ENCODE measurements around the gene MAP3K4. TPM values are rescaled to one million over a fixed set of nuclear protein-coding genes. Genes with fewer than 3 reads are reported as not detected.

MAP3K4 gene
- total and polyA plus RNA-seq, 2 of the 8 experiments (the other 6 are each of a cell fraction or from before 2014, with no cell fraction given): 16.6 to 51.6 TPM

DNA sequence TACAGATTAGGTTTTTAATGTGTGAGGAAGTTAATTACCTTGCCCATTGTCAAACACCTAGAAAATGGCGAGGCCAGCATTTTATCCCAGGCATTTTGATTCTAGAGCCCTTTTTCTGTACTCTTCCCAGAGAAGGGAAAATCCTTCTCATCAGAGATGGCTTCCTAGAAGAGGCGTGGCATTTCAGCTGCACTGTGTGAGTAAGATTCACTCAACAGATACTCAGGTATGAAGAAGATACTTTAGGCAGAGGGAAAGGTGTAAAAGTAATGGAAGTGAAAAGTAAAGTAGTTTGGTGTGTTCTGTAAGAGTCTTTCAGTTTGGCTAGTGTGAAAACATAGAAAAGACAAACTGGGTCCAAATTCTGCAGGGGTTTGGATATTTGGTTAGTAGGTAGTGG is 113.8 kb downstream of the MAP3K4 start (continued):
- TF ChIP-seq, protein P1, sequence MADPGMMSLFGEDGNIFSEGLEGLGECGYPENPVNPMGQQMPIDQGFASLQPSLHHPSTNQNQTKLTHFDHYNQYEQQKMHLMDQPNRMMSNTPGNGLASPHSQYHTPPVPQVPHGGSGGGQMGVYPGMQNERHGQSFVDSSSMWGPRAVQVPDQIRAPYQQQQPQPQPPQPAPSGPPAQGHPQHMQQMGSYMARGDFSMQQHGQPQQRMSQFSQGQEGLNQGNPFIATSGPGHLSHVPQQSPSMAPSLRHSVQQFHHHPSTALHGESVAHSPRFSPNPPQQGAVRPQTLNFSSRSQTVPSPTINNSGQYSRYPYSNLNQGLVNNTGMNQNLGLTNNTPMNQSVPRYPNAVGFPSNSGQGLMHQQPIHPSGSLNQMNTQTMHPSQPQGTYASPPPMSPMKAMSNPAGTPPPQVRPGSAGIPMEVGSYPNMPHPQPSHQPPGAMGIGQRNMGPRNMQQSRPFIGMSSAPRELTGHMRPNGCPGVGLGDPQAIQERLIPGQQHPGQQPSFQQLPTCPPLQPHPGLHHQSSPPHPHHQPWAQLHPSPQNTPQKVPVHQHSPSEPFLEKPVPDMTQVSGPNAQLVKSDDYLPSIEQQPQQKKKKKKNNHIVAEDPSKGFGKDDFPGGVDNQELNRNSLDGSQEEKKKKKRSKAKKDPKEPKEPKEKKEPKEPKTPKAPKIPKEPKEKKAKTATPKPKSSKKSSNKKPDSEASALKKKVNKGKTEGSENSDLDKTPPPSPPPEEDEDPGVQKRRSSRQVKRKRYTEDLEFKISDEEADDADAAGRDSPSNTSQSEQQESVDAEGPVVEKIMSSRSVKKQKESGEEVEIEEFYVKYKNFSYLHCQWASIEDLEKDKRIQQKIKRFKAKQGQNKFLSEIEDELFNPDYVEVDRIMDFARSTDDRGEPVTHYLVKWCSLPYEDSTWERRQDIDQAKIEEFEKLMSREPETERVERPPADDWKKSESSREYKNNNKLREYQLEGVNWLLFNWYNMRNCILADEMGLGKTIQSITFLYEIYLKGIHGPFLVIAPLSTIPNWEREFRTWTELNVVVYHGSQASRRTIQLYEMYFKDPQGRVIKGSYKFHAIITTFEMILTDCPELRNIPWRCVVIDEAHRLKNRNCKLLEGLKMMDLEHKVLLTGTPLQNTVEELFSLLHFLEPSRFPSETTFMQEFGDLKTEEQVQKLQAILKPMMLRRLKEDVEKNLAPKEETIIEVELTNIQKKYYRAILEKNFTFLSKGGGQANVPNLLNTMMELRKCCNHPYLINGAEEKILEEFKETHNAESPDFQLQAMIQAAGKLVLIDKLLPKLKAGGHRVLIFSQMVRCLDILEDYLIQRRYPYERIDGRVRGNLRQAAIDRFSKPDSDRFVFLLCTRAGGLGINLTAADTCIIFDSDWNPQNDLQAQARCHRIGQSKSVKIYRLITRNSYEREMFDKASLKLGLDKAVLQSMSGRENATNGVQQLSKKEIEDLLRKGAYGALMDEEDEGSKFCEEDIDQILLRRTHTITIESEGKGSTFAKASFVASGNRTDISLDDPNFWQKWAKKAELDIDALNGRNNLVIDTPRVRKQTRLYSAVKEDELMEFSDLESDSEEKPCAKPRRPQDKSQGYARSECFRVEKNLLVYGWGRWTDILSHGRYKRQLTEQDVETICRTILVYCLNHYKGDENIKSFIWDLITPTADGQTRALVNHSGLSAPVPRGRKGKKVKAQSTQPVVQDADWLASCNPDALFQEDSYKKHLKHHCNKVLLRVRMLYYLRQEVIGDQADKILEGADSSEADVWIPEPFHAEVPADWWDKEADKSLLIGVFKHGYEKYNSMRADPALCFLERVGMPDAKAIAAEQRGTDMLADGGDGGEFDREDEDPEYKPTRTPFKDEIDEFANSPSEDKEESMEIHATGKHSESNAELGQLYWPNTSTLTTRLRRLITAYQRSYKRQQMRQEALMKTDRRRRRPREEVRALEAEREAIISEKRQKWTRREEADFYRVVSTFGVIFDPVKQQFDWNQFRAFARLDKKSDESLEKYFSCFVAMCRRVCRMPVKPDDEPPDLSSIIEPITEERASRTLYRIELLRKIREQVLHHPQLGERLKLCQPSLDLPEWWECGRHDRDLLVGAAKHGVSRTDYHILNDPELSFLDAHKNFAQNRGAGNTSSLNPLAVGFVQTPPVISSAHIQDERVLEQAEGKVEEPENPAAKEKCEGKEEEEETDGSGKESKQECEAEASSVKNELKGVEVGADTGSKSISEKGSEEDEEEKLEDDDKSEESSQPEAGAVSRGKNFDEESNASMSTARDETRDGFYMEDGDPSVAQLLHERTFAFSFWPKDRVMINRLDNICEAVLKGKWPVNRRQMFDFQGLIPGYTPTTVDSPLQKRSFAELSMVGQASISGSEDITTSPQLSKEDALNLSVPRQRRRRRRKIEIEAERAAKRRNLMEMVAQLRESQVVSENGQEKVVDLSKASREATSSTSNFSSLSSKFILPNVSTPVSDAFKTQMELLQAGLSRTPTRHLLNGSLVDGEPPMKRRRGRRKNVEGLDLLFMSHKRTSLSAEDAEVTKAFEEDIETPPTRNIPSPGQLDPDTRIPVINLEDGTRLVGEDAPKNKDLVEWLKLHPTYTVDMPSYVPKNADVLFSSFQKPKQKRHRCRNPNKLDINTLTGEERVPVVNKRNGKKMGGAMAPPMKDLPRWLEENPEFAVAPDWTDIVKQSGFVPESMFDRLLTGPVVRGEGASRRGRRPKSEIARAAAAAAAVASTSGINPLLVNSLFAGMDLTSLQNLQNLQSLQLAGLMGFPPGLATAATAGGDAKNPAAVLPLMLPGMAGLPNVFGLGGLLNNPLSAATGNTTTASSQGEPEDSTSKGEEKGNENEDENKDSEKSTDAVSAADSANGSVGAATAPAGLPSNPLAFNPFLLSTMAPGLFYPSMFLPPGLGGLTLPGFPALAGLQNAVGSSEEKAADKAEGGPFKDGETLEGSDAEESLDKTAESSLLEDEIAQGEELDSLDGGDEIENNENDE (IDR thresholded peaks at IDR 0.05; ENCODE audit: insufficient replicate concordance, low read length): no peak
- TF ChIP-seq, protein P2, sequence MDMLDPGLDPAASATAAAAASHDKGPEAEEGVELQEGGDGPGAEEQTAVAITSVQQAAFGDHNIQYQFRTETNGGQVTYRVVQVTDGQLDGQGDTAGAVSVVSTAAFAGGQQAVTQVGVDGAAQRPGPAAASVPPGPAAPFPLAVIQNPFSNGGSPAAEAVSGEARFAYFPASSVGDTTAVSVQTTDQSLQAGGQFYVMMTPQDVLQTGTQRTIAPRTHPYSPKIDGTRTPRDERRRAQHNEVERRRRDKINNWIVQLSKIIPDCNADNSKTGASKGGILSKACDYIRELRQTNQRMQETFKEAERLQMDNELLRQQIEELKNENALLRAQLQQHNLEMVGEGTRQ (IDR thresholded peaks at IDR 0.05; ENCODE audit: low read length): no peak
- TF ChIP-seq BACH1 (IDR thresholded peaks at IDR 0.05; ENCODE audit: low read length) (no peak), SIN3A (conservative IDR thresholded peaks at IDR 0.05 in 1 of 2, IDR thresholded peaks at IDR 0.05 in 1 of 2; ENCODE audit: low read depth in 1 of 2, low read length in 2 of 2) (no peak), EP300 (IDR thresholded peaks at IDR 0.05; ENCODE audit: borderline replicate concordance in 1 of 2, low read depth in 2 of 2, low read length in 2 of 2) (no peak)
- TF ChIP-seq, protein P3, sequence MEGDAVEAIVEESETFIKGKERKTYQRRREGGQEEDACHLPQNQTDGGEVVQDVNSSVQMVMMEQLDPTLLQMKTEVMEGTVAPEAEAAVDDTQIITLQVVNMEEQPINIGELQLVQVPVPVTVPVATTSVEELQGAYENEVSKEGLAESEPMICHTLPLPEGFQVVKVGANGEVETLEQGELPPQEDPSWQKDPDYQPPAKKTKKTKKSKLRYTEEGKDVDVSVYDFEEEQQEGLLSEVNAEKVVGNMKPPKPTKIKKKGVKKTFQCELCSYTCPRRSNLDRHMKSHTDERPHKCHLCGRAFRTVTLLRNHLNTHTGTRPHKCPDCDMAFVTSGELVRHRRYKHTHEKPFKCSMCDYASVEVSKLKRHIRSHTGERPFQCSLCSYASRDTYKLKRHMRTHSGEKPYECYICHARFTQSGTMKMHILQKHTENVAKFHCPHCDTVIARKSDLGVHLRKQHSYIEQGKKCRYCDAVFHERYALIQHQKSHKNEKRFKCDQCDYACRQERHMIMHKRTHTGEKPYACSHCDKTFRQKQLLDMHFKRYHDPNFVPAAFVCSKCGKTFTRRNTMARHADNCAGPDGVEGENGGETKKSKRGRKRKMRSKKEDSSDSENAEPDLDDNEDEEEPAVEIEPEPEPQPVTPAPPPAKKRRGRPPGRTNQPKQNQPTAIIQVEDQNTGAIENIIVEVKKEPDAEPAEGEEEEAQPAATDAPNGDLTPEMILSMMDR (IDR thresholded peaks at IDR 0.05; ENCODE audit: control extremely low read depth in 1 of 3, insufficient read depth in 1 of 3, low read depth in 1 of 3, low read length in 3 of 3): no peak
